Stimulated activated CD8-positive, alpha-beta memory T cell treated with anti-CD3 and anti-CD28 coated beads, Interleukin-4, amount 100 ng/mL, for 48 hours (primary cell): ENCODE data around the gene MAP3K2.

ENCODE experiments used
- DNase-seq: peaks from one replicate; pipeline ENCODE4 v3.0.0-alpha.2; 2020

MAP3K2 gene

DNA sequence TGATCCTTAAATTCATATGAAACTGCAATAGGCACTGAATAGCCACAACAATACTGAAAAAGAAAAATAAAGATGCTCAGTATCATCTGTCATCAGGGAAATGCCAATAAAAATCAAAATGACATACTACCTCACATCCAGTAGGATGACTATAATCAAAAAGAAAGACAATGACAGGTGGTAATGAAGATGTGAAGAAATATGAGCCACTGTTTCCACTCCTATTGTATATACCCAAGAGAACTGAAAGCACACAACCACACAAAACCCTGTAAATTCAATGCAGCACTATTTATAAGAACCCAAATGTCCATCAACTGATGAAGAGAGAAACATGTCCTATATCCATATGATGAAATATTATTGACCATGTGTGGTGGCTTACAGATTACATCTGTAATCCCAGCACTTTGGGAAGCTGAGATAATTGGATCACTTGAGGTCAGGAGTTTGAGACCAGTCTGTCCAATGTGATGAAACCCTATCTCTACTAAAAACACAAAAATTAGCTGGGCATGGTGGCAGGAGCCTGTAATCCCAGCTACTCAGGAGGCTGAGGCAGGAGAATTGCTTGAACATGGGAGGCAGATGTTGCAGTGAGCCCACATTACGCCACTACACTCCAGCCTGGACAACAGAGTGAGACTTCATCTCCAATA lies 39.9 kb downstream of the MAP3K2 start:
- no peak for DNase-seq

- DNase-seq: no peak
Measured at GRCh38 chr2:127347015-127347414, 40.8 kb downstream of the MAP3K2 start.

DNA sequence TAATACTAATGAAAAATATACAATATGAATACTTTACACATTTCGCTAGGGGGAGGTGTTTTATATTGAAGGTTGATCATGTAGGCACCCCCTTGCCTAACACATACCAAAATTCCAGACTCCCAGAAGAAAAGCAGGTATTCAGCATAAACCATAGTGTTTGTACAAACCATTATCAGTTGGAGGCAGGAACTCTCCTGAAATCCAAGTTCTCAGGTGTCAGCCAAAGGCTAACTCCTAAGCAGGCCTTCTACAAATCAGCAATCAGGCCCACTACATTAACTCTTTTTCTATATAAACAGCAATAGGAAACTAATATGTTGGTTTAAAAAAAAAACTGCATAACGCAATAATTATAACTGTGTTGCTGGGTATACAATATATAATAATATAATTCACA lies 44.5 kb downstream of the MAP3K2 start:
- DNase-seq: no peak

GRCh38 chr2:127342101-127342500 lies 45.7 kb downstream of the MAP3K2 start:
- DNase-seq: no peak

- no peak for DNase-seq
Measured at GRCh38 chr2:127332335-127332734, 55.4 kb downstream of the MAP3K2 start.

GRCh38 chr2:127330753-127331152 lies 57.0 kb downstream of the MAP3K2 start:
- no peak for DNase-seq

GRCh38 chr2:127326289-127326945 lies 61.4 kb downstream of the MAP3K2 start:
- DNase-seq: no peak

- DNase-seq: no peak
Measured at GRCh38 chr2:127324635-127325034, 63.1 kb downstream of the MAP3K2 start.

- no peak for DNase-seq
Measured at GRCh38 chr2:127321303-127321702, 66.5 kb downstream of the MAP3K2 start.

DNA sequence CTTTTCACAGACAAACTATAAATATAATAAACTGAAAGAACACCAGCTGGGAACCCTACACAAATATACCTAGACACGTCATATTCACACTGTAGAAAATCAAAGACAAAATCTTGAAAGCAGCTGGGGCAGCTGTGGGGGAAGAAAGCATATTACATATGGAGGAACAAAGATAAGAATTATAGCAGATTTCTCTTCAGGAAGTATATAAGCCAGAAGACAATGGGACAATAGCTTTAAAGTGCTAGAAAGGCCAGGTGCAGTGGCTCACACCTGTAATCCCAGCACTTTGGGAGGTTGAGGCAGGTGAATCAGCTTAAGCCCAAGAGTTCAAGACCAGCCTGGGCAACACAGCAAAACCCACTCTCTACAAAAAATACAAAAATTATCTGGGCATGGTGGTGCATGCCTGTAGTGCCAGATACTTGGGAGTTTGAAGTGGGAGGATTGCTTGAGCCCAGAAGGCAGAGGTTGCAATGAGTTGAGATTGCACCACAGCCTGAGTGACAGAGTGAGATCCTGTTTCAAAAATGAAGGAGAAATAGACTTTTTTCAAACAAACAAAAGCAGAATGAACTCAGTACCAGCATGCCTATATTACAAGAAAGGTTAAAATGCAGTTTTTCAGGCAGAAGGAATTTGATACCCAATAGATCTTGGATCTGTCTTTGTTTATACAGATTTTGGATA lies 67.0 kb downstream of the MAP3K2 start:
- DNase-seq: no peak

DNA sequence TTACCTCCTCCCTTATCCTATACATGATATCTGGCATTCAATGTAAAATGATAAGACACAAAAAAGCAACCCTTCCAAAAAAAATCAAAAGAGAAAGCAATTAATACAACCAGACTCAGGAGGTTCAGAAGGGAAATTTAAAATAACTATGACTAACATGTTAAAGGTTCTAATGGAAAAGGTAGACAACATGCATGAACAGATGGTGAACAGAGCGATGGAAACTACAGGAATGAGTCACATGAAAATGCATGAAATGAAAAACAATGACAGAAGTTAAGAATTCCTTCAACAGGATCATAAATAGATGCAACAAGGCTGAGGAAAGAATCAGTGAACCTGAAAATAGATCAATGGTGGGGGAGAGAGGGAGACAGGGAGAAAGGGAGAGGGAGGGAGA lies 67.7 kb downstream of the MAP3K2 start:
- no peak for DNase-seq

DNA sequence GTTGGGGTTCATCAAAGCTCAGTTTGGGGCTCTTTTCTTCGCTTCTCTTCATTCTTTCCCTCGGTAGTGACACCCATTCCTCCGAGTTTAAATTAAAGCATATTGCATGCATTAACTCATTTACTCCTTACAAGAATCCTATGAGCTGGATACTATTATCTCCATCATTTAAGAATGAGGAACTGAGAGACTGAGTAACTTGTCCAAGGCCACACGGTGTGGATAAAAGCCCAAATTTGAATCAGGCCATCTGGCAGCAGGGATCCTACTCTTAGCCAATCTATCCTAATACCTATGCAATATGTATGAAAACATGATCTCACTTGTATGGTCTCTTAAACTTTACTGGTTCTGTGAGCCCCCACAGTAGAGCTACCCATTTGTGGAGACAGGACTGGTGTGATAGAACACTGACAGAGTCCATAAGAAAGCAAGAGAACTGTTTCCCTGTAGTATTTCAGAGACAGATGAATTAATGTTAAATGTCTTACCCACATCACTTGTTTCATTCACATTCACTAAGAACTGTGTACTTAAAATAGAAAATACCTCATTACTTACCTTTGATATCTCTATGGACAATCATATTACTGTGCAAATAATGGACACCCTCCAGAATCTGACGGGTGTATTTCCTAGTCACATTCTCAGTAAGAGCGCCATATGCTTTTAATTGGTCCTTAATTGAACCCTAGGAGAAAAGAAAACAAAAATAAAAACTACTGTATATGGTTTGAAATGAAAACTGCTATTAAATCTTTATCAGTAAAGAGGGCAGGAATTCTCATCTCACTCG lies 73.4 kb downstream of the MAP3K2 start:
- DNase-seq: no peak

GRCh38 chr2:127313406-127313805 lies 74.4 kb downstream of the MAP3K2 start:
- no peak for DNase-seq

GRCh38 chr2:127310980-127311379 lies 76.8 kb downstream of the MAP3K2 start:
- DNase-seq: no peak

GRCh38 chr2:127309468-127309867 lies 78.3 kb downstream of the MAP3K2 start:
- DNase-seq: no peak

DNA sequence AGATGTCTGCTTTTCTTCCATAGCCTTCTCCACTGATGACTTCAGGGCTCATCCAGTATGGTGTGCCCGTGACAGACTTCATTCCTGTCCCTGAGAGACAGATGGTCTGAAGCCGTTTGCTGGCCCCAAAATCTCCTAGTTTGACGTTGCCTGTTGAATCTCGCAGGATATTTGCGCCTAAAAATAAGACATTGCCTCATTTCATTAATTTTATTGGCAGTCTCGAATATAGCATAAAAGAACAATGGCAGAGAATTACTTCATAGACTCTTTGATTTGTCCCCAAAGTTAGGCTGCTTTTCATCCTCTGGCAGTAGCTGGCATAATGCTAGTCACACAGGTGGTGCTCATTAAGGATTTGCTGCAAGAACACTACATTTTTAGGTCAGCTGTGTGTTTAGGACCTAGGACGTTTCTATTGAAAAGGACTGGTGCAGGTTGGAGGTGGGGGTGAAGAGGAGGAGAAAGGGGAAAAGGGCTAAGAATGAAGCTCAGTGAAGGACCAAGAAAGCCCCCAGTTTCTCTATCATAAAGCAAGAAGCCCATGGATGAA lies 79.1 kb downstream of the MAP3K2 start:
- no peak for DNase-seq

GRCh38 chr2:127305990-127306585 lies 81.7 kb downstream of the MAP3K2 start:
- no peak for DNase-seq

- DNase-seq: no peak
Measured at GRCh38 chr2:127302168-127302567, 85.6 kb downstream of the MAP3K2 start.

- peak; percentile 92 for DNase-seq
Measured at GRCh38 chr2:127293748-127294562, 93.8 kb downstream of the MAP3K2 start, which contains the start of gene ERCC3. Gene ERCC3 (minus strand): TSS chr2:127294144. CDS start chr2:127294081, 63 bp downstream.

DNA sequence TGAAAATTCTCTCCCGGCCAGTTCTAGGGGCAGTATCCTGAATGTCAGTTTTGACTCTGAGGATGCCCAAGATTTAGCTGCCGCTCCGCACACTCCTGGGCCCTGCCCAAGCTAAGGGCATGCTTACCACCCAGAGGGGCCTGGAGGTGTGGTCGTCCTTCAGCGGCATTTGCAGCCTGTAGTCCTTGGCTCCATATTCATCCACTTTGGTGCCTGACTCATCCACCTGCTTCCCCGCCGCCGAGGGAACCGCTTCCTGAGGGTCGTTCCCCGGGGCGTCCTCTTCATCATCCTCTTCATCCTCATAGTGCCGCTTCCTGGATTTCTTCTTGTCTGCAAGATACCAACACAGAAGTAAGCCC lies 94.4 kb downstream of the MAP3K2 start:
- no peak for DNase-seq

- DNase-seq: no peak
Measured at GRCh38 chr2:127288274-127288673, 99.5 kb downstream of the MAP3K2 start.

DNA sequence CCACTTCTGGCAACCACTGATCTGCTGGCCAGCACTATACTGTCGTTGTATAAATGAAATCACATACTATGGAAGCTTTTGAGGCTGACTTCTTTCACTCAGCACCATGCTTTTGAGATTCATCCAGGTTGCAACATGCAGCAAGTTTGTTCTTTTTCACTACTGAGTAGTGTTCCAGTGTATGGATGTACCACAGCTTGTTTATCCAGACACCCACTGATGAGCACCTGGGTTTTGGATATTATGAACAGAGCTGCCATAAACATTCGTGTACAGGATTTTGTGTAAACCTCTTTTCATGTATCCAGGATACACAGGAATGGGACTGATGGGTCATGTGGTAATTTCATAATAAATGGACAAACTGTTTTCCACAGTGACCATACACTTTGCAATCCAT lies 104.5 kb downstream of the MAP3K2 start:
- no peak for DNase-seq
